NCI-H526 (cell line): ENCODE results near the gene USPL1.
"Not testable (repeated sequence)": the region's sequence is repeated elsewhere in the genome, so short reads cannot be mapped to it uniquely, and the experiment has no call there.

Source experiments
- DNase-seq, 2 experiments: peaks; one replicate each; lab custom pipeline; 2025; lab: John Stamatoyannopoulos, UW

USPL1 gene

DNA sequence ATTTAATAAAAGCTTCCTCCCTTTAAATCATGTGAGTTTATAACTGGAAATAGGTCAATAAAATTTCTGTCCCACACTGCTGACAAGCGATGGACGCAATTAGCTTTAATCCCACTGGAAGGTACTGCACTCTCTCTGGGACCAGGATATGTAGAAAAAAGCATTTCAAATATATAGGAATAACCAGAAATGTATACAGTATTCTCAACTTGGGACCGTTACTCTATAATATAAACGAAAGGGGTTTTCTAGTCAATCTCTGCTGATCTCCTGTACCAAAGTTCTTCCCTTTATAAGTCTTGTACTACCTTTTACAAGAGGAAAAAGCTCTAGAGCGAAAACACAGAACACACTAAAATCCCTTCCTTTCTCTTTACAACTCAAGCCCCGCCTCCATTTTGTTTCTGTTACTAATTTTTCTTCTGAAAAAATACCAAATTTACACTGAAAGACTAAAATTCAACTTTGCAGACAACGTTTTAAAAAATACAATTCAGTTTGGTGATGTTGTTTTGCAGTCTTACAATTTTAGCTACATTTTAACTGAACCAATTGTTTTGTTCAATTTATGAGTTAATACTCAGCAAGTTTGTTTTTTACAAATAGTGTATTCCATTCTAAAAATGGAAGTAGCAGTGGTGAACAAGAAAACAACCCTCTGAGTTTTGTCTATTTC, 1.7 kb upstream of the USPL1 start:
- DNase-seq, result peak in 1 of 2 experiments; percentile 53

DNA sequence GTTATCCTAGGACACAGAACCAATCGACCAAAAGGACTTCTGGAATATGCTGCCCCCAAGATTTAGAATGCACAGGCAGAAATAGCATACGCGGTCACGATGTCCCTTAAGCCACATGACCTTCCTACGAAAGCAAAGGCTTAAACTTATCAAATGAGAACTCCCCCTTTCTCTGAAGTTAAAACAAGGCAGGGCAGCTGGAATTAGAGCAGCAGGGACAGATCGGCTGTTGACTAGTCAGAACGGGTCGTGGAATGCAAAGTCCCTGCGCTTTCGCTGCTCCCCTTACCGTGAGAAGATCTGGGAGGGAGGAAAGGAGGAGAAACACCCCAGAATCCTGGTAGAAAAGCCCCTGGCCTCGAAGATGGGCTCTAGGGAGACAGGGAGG, 799 bp upstream of the USPL1 start:
- DNase-seq, result peak; percentile 90 to 91

DNA sequence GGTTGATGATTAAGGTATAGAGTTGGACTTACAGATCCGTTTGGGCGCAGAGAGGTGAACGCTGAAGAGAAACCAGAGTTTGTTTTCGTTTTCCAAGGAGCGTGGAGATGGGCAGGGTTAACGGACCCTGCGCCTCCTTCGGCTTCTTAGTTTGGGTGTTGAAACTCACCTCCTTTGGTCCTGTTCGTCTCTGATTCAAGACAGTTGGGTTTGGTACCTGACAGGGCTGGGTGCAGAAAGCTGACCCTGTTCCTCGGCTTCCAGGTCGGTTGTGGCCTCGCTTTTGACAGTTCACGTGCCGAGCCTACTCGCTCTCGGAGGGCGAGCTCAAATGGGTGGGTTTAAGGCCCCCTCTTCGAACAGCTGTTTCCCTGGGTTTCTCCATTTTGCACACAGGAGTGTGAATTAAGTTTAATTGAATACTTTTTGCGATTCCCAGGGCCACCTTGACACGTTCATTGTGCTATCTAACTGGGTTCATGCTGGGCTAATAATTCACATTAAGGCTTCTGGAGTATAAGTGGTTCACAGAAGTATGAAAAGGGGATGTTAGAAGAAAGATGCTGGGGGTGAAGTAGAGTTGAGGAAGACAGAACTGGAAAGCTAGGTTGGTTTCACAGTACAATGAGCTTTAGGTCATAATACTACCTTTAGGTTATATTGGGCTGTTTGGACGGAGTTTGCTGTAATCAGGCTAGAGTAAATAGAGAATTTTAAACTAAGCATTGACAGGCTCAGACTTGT, 638 bp downstream of the USPL1 start:
- peak; percentile 25 to 71 for DNase-seq

DNA sequence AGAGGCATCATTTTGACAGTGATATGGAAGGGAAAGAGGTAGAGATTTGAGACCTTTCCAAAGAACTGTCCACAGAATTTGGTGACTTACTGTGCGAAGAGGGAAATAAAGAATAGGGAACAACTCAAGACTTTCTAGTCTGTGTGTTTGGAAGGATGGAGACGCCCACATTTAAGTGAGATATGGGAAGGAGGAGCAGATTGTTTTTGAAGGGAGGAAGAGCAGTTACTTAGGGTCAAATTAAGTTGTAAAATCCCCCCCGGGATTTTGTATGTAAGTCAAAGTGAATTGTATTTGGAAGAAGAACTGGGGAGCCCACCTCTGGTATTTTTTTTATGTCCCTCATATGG, 1.2 kb downstream of the USPL1 start:
- DNase-seq, result no peak

DNA sequence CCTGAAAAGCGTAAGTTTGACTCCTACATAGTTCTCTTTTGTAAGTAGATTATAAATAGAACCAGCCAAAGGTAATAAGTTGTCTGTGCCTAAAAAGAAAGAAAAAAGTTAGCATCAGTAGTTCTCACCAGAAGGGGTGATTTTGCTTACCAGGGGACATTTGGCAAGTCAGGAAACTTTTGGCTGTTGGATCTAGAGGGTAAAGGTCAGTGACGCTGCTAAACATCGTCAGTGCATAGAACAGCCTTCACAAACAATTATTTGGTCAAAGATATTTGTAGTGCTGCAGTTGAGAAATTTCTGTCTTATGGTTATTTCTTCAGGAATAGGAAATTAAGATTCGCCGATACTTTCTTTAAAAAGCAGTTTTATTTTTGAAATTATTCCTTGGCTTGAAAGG, 2.0 kb downstream of the USPL1 start:
- DNase-seq, result peak in 1 of 2 experiments; percentile 42

DNA sequence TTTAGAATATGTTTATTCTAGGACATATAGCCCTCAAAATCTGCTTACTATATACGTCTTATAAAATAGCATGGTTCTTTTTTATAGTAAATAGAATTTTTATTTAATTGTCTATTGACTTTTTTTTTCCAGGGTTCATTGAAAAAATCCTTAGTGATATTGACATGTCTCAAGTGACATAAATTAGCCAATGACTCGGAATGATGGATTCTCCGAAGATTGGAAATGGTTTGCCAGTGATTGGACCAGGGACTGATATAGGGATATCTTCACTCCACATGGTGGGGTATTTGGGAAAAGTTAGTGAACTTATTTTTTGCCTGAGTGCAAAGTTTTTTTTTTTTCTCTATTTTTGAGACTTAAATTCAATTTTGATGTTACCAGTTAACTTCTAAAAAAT, 3.2 kb downstream of the USPL1 start:
- no peak for DNase-seq

DNA sequence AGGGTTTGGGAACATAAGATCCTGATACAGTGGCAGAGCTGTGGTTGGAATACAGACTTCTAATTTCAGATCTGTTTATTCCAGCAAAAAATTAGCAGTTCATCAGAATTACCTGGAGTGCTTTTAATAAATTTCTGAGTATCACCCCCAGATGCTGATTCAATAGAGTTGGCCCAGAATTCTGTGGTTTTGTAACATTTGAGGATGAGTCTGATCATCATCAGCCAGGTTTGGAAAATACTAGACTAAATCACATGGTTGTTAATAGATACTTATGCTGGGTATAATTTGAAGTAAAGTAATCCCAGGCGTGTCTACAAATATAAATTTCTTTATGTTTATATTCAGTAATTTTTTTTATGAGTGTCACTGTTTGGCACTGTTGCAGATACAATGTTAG, 4.8 kb downstream of the USPL1 start:
- DNase-seq, result no peak

DNA sequence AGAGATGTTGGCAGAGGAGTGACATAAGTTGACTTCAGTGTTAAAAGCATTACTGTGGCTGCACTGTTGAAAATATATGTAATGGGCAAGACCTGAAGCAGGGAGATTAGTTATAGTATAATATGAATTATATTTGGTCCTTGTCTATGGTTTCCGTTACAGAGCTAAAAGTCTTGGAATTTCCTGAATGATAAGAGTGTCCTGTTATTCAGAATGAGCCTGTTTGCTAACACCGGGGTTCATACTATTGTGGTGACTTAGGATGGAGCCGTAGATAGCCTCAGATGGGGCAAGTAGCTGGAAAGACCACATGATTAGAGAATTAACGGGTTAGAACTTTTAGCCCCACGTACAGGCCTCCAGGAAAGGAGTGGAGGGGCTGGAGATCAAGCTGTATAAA, 5.7 kb downstream of the USPL1 start:
- DNase-seq, result no peak

DNA sequence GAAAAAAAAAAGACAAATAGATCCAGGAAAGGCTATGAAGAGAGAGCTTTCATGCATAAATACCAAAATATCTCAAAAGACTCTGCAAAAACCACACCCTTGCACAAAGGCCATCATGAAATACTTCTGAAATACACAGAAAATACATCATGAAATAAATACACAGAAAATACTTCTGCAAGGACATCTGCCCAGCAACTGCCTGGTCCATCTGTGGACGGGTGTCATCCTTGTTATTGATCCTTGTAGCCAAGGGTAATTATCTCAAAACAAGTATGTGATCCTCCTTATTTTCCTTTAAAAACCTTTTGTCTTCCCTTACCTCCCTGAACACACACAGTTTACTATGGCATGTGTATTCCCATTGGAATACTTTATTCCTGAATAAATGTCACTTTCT, 6.9 kb downstream of the USPL1 start:
- DNase-seq, result no peak

DNA sequence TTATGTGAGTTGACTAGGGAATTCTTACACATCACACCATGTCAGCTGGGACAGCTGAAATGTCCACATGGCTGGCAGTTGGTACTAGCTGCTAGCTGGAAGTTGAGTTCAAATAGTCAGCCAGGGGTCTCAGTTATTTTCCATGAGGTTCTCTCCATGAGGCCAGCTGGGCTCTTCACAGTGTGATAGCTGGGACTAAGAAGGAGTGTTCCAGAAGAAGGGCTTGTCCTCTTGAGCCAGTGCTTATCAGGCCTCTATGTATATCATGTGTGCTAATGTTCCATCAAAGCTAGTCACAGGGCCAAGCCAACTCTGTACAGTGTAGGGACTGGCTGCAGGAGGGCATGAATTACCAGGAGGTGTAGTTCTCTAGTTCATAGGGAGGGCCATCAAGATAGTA, 11.8 kb downstream of the USPL1 start:
- no peak for DNase-seq

DNA sequence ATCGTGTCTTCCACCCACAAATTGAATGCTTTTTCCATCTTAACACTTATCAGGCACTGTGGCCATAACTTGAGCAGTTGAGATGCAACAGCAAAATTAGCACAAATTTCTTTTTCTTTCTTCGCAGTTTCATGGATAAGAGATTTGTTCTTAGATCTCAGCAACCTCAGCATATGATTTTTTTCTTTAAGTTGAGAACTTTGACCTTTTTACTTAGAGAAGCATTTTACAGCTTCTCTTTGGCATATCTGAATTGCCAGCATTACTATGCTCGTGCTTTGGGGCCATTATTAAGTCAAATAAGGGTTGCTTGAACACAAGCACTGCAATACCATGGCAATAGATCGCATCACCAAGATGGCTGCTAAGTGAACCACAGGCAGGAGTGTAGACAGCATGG, 16.1 kb downstream of the USPL1 start:
- DNase-seq, result no peak

DNA sequence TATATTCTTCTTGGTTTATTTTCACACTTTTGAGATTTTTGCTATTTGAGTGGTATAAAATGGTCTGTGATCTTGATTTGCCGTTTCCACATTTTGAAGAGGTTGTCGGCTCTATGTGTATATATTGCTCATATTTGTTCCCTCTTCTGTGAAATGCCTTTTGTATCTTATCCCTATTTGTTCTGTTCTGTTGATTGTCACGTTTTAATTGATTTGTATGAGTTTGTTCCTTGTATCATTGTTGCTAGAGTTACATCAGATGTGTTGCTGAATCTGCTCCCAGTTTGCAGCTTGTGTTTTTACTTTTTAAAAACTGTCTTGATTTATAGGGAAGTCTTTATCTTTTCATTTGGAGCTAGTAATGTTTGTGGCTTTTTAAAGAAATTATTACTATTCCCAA, 17.1 kb downstream of the USPL1 start:
- DNase-seq, result no peak

DNA sequence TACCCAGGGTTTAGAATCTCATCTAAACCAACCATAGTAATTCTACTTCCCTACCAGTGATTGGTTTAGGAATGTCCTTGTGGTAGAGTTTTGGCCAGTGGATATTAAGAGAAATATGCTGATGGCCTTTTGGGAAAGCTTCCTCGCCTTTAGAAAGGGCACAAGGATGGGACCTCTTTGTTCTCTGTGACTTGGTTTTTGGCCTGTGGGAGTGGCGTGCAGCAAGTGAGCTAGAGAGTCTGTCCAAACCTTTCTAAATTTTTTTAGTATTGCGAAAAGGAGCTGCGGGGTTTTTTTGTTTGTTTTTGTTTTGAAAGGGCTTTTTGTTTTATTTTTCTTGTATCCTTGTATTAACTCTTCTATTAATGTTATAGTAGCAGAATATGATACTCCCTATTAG, 20.6 kb downstream of the USPL1 start:
- DNase-seq, result no peak

DNA sequence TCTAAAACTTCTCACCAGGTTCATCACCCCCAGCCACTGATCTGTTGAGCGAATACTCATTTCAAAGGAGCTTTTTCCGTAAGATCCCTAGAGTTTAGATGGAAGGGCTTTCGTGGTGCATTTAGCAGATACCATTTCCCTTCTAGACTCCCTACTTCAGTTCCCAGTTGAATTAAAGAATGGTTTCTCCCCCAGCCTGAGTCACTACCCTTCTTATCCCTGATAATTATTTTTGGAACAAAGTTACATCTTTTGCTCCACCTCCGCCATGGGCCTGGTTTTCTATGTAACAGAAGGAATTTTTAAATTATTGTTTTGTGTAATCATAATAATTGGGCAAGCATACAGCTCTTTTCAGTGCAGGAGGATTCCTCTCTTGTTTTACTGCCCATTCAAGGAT, 22.0 kb downstream of the USPL1 start:
- no peak for DNase-seq

DNA sequence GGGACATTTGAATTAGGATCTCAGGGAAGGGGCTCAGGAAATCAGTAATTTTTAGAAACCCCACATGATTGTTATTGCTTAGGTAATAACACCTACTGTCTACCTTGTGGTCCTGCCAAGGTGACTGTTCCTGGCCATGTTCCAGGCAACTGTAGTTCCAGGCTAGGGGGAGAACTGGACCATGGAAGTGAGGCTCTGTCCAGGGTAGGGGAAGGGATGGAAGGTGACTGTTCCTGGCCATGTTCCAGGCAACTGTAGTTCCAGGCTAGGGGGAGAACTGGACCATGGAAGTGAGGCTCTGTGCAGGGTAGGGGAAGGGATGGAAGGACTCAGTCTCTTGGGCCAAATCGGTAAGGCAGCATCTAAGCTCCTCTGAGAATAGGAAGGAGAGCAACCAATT, 23.5 kb downstream of the USPL1 start:
- not testable (repeated sequence) for DNase-seq

DNA sequence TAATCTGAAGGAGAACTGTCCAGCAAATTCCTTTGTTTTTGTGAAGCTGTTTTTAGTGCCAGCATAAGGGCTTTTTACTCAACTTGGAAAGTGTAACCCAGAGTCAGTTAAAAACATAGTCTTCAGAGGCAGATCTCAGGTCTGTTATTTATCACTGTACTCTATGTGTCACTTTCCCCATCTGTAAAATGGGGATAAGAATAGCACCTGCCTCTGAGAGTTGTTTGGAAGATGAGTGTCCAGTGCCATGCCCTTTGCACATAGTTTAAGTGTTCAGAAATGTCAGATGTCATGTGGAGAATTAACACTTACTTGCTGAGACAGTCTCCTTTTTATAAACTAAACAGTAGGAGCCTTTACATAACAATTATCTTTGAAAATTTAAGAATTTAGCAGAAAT, 27.9 kb downstream of the USPL1 start:
- DNase-seq, result no peak

DNA sequence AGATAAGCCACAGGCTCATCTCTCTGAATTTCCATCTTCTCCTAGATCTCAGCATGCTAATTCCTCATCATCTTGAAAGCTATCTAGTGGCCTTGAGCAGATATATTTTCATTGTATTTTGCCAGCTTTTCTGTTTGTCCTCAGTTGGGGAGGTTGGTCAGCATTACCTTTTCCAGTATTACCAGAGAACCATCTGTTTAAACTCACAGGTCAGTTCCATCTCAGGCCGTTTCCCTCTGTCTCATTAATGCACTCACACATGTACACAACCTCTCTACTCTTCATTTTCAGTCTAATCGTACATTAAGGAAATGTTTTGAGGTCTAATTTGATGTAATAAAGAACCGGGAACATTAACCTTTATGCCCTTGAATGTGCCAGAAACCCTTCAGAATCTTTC, 29.7 kb downstream of the USPL1 start:
- no peak for DNase-seq

DNA sequence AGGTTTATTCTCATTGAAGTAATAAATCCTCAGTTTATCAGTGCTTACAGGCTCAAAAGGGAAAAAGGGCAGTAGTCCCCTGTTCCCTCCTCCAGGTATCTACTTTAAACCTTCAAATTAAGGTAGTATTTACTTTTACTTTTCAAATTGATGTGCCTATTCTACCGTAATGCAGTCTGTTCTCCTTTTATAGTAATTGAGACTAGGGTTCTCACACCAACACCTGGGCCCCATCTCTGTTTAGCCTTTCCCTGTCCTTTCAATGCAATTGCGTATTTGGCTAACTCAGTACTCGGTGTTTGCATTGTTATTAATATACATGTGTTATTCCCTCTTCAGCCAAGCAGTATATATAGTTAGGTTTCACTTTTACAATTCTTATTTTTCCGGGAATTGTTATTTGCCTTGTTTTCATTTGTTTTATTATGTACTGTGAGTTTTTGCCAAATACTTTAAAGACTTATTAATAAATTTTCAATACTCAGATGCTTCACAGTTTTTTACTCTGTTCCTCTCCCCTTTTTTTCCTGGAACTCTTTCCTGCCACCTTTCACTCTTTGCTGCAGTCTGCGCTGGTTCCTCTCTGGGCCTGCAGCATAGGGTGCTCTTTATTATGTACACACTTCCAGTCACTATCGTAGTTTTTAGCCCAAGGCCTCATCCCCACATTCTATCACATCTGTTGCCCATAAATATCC, 30.3 kb downstream of the USPL1 start:
- DNase-seq, result no peak

DNA sequence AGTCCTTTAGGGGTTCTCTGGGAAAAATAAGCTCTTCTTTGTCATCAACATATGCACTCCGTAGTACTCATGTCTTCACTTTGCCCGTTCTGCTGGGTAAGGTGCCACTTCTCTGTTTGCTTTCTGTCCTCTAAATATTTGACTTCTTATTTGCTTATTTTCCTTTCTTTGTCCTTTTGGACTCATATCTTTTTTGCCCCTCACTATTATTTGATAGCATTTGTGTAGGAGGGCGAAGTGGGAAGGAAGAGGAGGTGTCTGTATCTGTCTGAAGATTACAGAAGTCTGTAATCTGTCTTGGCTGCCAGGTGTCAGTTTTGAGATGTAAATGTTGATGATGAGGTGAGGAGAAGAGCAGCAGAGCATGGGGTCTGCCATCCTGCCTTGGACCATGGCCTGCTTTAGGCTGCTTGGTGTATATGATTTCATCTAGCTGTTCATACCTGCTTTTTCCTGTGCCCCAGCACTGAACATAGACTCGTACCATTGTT, 30.8 kb downstream of the USPL1 start:
- no peak for DNase-seq

DNA sequence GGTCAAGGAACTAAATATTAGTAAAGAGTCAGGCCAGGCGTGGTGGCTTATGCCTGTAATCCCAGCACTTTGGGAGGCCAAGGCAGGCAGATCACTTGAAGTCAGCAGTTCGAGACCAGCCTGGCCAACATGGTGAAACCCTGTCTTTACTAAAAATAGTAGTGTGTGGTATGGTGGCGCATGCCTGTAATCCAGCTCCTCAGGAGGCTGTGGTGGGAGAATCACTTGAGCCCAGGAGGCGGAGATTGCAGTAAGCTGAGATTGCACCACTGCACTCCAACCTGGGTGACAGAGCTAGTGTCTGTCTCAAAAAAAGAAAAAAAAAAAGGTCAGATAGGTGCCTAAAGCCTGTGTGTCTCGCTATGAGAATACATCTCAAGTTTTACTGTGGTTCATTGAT, 33.9 kb downstream of the USPL1 start:
- DNase-seq, result not testable (repeated sequence)

DNA sequence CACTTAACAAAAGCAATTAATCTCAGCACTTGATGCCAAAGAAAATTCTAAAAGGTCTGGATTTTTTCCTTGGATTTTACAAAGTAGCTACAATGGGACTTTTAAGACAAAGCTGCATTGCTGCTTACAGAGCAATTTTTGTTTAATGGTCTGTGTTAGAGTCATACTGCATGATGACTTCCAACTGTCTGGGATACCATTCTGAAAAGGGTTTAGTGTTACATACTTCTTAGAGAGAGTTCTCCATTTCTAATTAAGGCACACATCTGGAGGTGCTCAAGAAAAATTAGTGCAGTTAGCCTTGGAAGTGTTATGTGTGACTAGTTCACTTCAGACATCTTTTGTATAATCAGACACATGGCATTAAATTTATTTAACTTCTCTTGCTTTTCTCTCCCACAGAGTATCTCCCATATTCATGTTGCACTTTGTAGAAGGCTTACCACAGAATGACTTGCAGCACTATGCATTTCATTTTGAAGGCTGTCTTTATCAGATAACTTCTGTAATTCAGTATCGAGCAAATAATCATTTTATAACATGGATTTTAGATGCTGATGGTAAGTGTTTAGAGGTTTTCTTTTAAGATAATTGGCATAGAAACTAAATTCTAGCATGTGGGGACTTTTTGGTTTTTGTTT, 35.1 kb downstream of the USPL1 start:
- DNase-seq, result no peak

DNA sequence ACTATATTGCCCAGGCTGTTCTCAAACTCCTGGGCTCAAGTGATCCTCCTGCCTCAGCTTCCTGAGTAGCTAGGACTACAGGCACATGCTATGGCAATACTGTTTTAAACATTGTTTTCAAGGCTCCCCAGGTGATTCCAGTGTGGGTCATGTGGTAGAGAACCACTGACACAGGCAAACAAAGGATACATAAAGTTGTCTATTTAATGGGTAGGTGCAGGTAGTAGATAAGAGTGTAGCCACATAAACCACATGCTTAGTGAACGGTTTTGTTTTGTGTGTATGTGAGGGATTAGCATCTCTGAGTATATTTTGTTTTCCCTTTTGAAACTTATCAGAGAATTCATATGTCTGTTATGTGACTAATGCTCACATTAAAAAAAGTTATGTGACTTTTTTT, 36.7 kb downstream of the USPL1 start:
- DNase-seq, result no peak

DNA sequence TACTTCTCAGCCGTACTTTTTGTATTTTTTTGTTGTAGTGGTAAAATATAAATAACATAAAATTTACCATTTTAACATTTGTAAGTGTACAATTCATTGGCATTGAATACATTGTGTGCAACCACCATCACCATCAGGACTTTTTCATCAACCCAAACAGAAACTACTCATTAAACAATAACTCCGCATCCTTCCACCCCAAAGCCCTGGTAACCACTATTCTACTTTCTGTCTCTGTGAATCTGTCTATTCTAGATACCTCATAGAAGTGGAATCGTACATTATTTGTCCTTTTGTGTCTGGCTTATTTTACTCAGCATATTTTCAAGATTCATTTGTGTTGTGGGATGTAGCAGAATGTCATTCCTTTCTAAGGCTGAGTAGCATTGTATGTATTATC, 38.5 kb downstream of the USPL1 start:
- no peak for DNase-seq
